ENCODE measurements around the gene ANTXR2. TPM values are rescaled to one million over a fixed set of nuclear protein-coding genes. Genes with fewer than 3 reads are reported as not detected.

The ANTXR2 gene
- total RNA-seq, 1 donor from 2014 or later, result 10.6 TPM

GRCh38 chr4:80016506-80016905 is 56.5 kb downstream of the ANTXR2 start:
- H3K9me3 Mint-ChIP-seq, result peaks cover 3% of the 10 kb centered on the region
- no peak overlapping the region for H3K27ac Mint-ChIP-seq
- no peak overlapping the region for H3K4me3 Mint-ChIP-seq
- peaks cover 26% of the 10 kb centered on the region for H3K36me3 Mint-ChIP-seq (ENCODE audit: low read depth)
- no peaks in the 10 kb centered on the region for H3K27me3 Mint-ChIP-seq
- DNase-seq, result no peak
- H3K4me1 Mint-ChIP-seq, result peaks cover 9% of the 10 kb centered on the region
- intact Hi-C loops (cut with micrococcal nuclease), result no loop called here

GRCh38 chr4:80015407-80016189 is 57.4 kb downstream of the ANTXR2 start:
- Mint-ChIP-seq H3K4me1 (peaks cover 12% of the 10 kb centered on the region), H3K27ac (no peak overlapping the region), H3K27me3 (no peaks in the 10 kb centered on the region), H3K9me3 (no peaks in the 10 kb centered on the region), H3K4me3 (no peak overlapping the region), H3K36me3 (ENCODE audit: low read depth) (peaks cover 24% of the 10 kb centered on the region)
- intact Hi-C loops (cut with micrococcal nuclease), result no loop called here
- DNase-seq, result no peak

- no peak for DNase-seq
- intact Hi-C loops (cut with micrococcal nuclease), result no loop called here
- Mint-ChIP-seq H3K27me3 (no peaks in the 10 kb centered on the region), H3K27ac (no peak overlapping the region), H3K9me3 (peaks cover 6% of the 10 kb centered on the region), H3K4me1 (peaks cover 22% of the 10 kb centered on the region), H3K36me3 (ENCODE audit: low read depth) (peaks cover 25% of the 10 kb centered on the region), H3K4me3 (no peak overlapping the region)
These were observed 58.5 kb downstream of the ANTXR2 start for GRCh38 chr4:80014531-80014930.

GRCh38 chr4:80012291-80012690 is 60.7 kb downstream of the ANTXR2 start:
- no peak for DNase-seq
- intact Hi-C loops (cut with micrococcal nuclease), result no loop called here
- peaks cover 6% of the 10 kb centered on the region for H3K9me3 Mint-ChIP-seq
- no peak overlapping the region for H3K27ac Mint-ChIP-seq
- H3K4me3 Mint-ChIP-seq, result no peak overlapping the region
- peaks cover 36% of the 10 kb centered on the region for H3K36me3 Mint-ChIP-seq (ENCODE audit: low read depth)
- H3K27me3 Mint-ChIP-seq, result no peaks in the 10 kb centered on the region
- H3K4me1 Mint-ChIP-seq, result peaks cover 35% of the 10 kb centered on the region

GRCh38 chr4:80011636-80012236 is 61.3 kb downstream of the ANTXR2 start:
- Mint-ChIP-seq H3K36me3 (ENCODE audit: low read depth) (peaks cover 41% of the 10 kb centered on the region), H3K9me3 (peaks cover 6% of the 10 kb centered on the region), H3K4me3 (no peak overlapping the region), H3K27me3 (no peaks in the 10 kb centered on the region), H3K4me1 (peaks cover 40% of the 10 kb centered on the region), H3K27ac (no peak overlapping the region)
- intact Hi-C loops (cut with micrococcal nuclease), result no loop called here
- no peak for DNase-seq

- Mint-ChIP-seq H3K36me3 (ENCODE audit: low read depth) (peaks cover 52% of the 10 kb centered on the region), H3K9me3 (peaks cover 9% of the 10 kb centered on the region), H3K4me1 (peaks cover 54% of the 10 kb centered on the region), H3K27me3 (no peaks in the 10 kb centered on the region), H3K27ac (peak overlapping the region; percentile 10), H3K4me3 (peak overlapping the region; percentile 53)
- intact Hi-C loops (cut with micrococcal nuclease), result no loop called here
- DNase-seq, result peak; percentile 60
These were observed 62.7 kb downstream of the ANTXR2 start for GRCh38 chr4:80010316-80010715.

- Mint-ChIP-seq H3K27me3 (no peaks in the 10 kb centered on the region), H3K27ac (no peak overlapping the region), H3K4me3 (peak overlapping the region; percentile 22), H3K36me3 (ENCODE audit: low read depth) (peaks cover 53% of the 10 kb centered on the region), H3K4me1 (peaks cover 54% of the 10 kb centered on the region), H3K9me3 (peaks cover 11% of the 10 kb centered on the region)
- DNase-seq, result no peak
- intact Hi-C loops (cut with micrococcal nuclease), result loop anchor here (5.0 kb wide), 3 partner anchors 117 to 192 kb away; no protein-coding TSS in a partner anchor
These were observed 63.2 kb downstream of the ANTXR2 start for GRCh38 chr4:80009806-80010205.

GRCh38 chr4:80008971-80009370 is 64.1 kb downstream of the ANTXR2 start:
- Mint-ChIP-seq H3K36me3 (ENCODE audit: low read depth) (peaks cover 58% of the 10 kb centered on the region), H3K4me1 (peaks cover 56% of the 10 kb centered on the region), H3K9me3 (peaks cover 17% of the 10 kb centered on the region), H3K27ac (peak overlapping the region; percentile 56), H3K4me3 (no peak overlapping the region), H3K27me3 (no peaks in the 10 kb centered on the region)
- DNase-seq, result no peak
- intact Hi-C loops (cut with micrococcal nuclease), result loop anchor here (5.0 kb wide), 3 partner anchors 118 to 193 kb away; no protein-coding TSS in a partner anchor

GRCh38 chr4:80008351-80008750 is 64.7 kb downstream of the ANTXR2 start:
- peaks cover 56% of the 10 kb centered on the region for H3K4me1 Mint-ChIP-seq
- no peaks in the 10 kb centered on the region for H3K27me3 Mint-ChIP-seq
- H3K4me3 Mint-ChIP-seq, result no peak overlapping the region
- H3K27ac Mint-ChIP-seq, result peak overlapping the region; percentile 85
- DNase-seq, result no peak
- H3K36me3 Mint-ChIP-seq (ENCODE audit: low read depth), result peaks cover 57% of the 10 kb centered on the region
- peaks cover 17% of the 10 kb centered on the region for H3K9me3 Mint-ChIP-seq
- intact Hi-C loops (cut with micrococcal nuclease), result loop anchor here (5.0 kb wide), 3 partner anchors 119 to 194 kb away; no protein-coding TSS in a partner anchor

- peak overlapping the region; percentile 85 for H3K27ac Mint-ChIP-seq
- H3K4me3 Mint-ChIP-seq, result peak overlapping the region; percentile 51
These were observed 65.3 kb downstream of the ANTXR2 start for GRCh38 chr4:80007745-80008149.

GRCh38 chr4:80006935-80007744 is 65.9 kb downstream of the ANTXR2 start:
- Mint-ChIP-seq H3K4me1 (peaks cover 52% of the 10 kb centered on the region), H3K27ac (peak overlapping the region; percentile 85), H3K27me3 (no peaks in the 10 kb centered on the region), H3K4me3 (peak overlapping the region; percentile 51), H3K36me3 (ENCODE audit: low read depth) (peaks cover 58% of the 10 kb centered on the region), H3K9me3 (peaks cover 17% of the 10 kb centered on the region)
- intact Hi-C loops (cut with micrococcal nuclease), result loop anchor here (1.0 to 5.0 kb wide), 7 partner anchors 10 to 195 kb away; no protein-coding TSS in a partner anchor
- DNase-seq, result peak; percentile 66

More at GRCh38 chr4:80007745-80008149, 65.3 kb downstream of the ANTXR2 start:
- no peak for DNase-seq
- H3K9me3 Mint-ChIP-seq, result peaks cover 17% of the 10 kb centered on the region
- intact Hi-C loops (cut with micrococcal nuclease), result loop anchor here (1.0 to 5.0 kb wide), 7 partner anchors 10 to 195 kb away; no protein-coding TSS in a partner anchor
- peaks cover 53% of the 10 kb centered on the region for H3K4me1 Mint-ChIP-seq
- H3K36me3 Mint-ChIP-seq (ENCODE audit: low read depth), result peaks cover 57% of the 10 kb centered on the region
- no peaks in the 10 kb centered on the region for H3K27me3 Mint-ChIP-seq

- Mint-ChIP-seq H3K9me3 (peaks cover 17% of the 10 kb centered on the region), H3K36me3 (ENCODE audit: low read depth) (peaks cover 58% of the 10 kb centered on the region), H3K27ac (peak overlapping the region; percentile 80), H3K4me3 (peak overlapping the region; percentile 5), H3K27me3 (no peaks in the 10 kb centered on the region), H3K4me1 (peaks cover 44% of the 10 kb centered on the region)
- intact Hi-C loops (cut with micrococcal nuclease), result loop anchor here (2.0 to 5.0 kb wide), 5 partner anchors 17 to 196 kb away; no protein-coding TSS in a partner anchor
- peak; percentile 64 for DNase-seq
These were observed 67.2 kb downstream of the ANTXR2 start for GRCh38 chr4:80005863-80006262.

- Mint-ChIP-seq H3K36me3 (ENCODE audit: low read depth) (peaks cover 57% of the 10 kb centered on the region), H3K4me3 (no peak overlapping the region), H3K27ac (no peak overlapping the region)
These were observed 68.7 kb downstream of the ANTXR2 start for GRCh38 chr4:80004319-80004718.

More at GRCh38 chr4:80004319-80004718, 68.7 kb downstream of the ANTXR2 start:
- Mint-ChIP-seq H3K9me3 (peaks cover 12% of the 10 kb centered on the region), H3K4me1 (peaks cover 34% of the 10 kb centered on the region), H3K27me3 (no peaks in the 10 kb centered on the region)
- intact Hi-C loops (cut with micrococcal nuclease), result loop anchor here (2.0 kb wide), 1 partner anchor 16 kb away; no protein-coding TSS in a partner anchor
- no peak for DNase-seq
